Measurements from ENCODE around the gene UNC13C.

The UNC13C gene

DNA sequence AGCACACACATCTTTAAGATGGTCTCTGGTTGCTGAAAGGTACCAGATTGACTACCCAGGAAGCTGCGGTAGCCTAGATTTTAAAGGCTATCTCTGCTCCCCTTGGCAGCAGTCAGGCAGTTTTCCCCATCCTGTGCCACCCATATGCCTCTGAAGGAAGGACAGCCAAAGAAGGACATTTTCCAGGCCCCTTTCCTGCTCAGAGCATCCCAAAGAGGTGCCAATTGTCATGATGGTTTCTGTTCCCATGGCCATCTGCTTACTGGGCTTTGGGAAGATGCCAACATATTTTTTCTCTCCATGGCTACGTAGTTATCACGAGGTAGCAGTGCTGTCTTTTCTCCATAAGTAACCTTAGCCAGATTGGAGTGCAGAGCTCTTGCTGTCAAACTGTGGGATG is 39.7 kb downstream of the UNC13C start:
- DNase-seq (ENCODE audit: low read depth in 2 of 3, low spot score in 2 of 3) = no peak

DNA sequence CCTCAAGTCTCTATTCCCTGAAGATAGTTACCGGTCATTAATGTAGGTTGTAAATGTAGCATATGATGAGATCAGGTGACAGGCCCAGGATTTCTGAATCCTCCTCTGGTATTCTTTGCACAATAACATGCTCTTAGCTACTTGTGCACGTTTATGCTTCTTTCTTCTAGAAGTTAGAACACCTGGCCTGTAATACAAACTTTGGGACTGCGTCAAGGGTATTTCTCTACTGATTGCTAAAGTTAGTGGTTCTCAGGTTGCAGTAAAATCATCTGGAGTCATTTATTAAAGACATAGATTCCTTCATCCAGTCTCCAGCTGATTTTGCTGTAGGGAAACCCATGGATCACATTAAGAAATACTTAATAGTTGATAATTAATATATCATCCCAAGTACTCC is 48.0 kb downstream of the UNC13C start:
- DNase-seq (ENCODE audit: low read depth in 2 of 3, low spot score in 2 of 3) = no peak

DNA sequence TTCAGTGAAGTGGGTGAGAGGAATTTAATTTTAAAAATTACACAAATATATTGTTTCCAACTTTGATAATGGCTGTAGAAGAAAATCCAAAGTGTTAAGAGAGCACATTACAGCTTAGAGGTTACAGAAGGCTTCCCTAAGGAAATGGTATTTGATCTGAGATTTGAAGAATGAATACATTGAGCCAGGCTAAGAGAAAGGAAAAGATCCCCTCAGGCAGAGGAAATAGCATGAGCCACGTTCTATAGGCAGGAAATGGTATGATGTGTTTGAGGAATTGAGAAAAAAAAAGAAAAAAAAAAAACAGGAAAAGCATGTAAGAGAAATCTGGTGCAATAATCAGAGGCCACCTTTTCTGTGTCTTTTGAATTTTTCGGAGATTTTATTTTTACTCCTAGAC is 48.6 kb downstream of the UNC13C start:
- DNase-seq (ENCODE audit: low read depth in 2 of 3, low spot score in 2 of 3) = no peak

DNA sequence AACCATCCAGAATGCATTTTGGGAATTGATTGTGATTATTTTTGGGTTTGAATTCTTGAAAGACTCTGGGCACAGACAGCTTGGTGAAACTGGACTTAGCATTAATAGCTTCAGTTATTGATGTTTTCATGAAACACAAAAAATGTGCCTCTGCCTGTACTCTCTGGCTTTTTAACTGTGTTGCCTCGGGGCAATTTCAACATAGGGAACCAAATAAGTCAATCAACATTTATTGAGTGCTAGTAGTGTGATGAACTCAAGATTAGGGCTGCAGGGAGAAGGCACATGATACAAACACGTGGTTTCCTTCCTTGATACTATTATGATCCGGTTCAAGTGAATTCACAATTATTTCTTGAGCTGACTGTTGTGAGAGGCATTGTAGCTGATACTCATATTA is 50.8 kb downstream of the UNC13C start:
- DNase-seq (ENCODE audit: low read depth in 2 of 3, low spot score in 2 of 3) = no peak

DNA sequence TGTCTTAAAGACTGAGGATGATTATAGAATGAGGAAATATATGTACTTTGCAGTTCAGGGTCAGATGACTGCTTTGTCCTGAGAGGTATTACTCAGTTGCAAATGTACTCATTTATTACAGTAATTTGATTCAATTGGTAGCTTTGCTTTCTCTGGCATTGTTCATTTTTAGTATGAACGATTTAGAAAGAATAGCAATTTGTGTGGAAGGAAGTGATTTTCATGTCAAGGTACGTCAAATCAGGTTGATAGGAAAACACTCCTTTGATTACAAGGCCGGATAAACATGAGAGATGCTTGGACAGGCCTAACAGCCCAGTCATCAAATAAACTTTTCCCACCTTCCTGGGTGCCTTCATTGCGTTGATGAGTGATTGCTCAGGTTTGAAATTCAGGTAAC is 53.8 kb downstream of the UNC13C start:
- DNase-seq (ENCODE audit: low read depth in 2 of 3, low spot score in 2 of 3) = no peak

DNA sequence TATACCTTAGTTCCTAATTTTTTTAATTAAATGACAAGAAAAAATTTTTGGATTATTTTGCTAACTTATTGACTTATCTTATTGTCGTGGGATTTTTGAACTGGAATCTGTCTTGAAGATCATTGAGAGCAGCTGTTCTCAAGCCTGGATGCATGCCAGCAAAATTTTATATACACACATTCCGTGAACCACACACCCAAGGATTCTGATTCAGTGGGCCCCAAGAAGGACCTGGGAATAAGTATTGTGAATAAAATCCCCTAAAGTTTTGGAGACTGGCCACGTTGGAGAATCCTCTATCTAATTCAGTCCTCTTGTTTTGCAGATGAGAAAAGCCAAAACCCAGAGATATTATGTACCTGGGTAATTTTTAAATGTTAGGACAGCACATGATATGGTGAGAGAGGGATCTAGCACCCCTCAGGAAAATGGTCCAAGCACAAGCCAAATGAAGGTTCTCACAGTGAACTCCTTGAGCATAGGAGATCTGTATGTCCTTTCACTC is 55.2 kb downstream of the UNC13C start:
- no peak for DNase-seq (ENCODE audit: low read depth in 2 of 3, low spot score in 2 of 3)

DNA sequence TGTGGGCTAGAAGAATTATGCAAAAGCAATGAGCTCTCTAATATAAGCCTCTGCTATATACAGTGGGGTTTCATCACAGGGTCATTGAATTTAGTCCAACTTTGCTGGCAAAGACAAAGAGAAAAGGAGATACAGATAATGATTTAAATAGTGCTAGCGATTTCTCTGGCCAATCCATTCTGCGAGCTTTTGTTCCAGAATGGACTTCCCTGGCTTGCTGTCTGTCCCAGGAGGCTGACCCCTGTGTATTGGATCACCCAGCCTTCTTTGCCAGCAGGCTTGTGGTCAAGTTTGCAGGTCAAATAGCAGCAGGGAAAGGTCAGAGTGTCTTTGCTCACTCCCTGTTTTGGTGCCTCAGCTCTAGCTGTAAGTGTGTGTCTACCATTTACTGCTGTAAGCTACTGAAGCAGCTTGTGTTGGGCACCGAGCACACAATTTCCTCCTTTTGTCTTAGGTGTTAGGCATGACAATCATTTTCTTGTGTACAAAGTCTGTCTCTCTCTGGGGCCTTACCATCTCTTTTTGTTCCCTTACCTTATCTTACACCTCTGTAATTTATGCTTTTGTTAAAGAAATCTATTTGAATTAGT is 55.7 kb downstream of the UNC13C start:
- DNase-seq (ENCODE audit: low read depth in 2 of 3, low spot score in 2 of 3) = no peak

DNA sequence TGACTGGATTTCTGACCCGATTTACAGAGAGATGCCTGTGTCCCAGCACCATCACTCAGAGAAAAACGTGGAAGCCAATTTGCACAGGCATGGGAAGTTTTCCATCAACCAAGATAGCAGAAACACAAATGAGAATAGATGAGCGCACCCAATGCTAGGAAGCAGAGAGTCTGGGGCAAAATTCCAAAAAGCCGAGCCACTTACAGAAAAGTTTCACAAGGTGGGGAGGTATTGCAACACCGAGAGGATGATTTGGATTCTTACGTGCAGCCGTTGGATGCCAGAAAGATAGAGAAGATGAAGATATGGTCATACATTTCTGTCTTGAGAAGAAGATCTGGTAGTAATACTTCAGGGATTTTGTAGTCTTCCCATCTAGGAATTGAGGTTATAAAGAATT is 57.4 kb downstream of the UNC13C start:
- no peak for DNase-seq (ENCODE audit: low read depth in 2 of 3, low spot score in 2 of 3)

DNA sequence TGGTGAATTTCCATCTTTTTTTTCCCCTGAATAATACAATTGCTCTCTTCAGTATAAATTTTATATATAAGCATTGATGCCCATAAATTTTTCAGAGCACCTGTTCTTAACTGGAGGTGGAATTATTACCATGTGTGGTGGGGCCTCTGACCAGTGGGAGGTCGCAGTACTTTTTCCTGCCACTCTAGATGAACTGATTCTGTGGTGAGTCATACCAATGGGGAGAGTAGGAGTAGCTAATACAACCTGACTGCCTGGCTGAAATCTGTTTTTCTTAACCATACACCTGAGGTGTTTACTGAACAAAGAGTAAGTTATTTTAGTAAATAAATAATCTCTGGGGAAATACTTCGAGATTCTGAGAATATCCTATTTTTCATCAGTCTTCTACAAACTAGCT is 67.2 kb downstream of the UNC13C start:
- DNase-seq (ENCODE audit: low read depth in 2 of 3, low spot score in 2 of 3) = no peak

DNA sequence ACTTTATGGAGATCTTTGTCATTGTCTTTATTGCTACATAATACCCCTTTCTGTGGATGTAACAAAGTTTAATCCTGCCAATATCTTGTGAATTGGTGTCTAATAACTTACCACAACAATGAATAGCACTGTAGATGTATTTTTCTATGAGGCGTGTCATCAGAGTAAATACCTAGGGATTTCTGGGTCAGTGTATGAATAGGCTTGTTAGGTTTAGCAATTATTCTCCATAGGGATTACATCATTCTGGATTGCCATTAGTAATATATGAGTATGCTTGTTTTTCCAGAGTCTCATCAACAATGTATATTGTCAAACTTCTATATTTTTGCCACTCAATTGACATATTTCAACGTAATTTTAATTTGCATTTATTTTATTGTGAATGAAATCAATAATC is 67.9 kb downstream of the UNC13C start:
- DNase-seq (ENCODE audit: low read depth in 2 of 3, low spot score in 2 of 3) = no peak

DNA sequence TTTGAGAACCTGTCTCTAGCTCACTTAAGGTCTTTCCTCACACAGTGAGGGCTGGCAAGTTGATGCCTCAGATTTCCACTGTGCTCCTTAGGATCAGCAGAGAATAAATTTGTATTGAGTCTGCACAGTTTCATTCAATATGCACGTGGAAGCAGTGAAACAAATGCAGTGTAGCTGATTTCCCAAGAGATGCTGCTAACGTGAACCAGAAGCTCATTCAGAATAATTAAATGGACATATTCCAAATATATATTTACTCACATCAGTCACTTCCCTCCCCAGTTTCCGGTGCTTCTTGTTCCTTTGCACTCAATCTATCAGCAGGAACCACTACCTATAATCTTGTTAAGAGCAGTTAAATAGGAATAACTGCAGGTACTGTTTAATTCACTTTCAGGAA is 86.1 kb downstream of the UNC13C start:
- no peak for DNase-seq (ENCODE audit: low read depth in 2 of 3, low spot score in 2 of 3)

DNA sequence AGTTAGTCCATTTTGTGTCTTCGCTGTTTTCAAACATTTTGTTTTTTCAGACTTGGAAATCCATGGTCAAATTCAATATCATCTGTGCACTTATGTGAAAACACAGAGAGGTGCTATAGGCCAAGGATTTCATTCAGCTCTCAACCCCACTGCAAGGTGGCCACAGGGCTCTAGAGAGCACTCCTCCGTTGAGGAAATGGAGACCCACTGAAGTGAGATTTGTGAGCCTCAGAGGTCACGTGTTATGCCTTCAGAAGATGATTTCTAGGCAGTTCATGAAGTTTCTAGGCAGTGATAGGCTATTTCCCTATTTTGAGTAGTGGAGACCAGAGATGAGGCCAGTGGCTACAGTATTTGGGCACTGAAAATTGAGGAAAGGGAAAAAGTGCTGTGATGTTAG is 88.2 kb downstream of the UNC13C start:
- no peak for DNase-seq (ENCODE audit: low read depth in 2 of 3, low spot score in 2 of 3)

DNA sequence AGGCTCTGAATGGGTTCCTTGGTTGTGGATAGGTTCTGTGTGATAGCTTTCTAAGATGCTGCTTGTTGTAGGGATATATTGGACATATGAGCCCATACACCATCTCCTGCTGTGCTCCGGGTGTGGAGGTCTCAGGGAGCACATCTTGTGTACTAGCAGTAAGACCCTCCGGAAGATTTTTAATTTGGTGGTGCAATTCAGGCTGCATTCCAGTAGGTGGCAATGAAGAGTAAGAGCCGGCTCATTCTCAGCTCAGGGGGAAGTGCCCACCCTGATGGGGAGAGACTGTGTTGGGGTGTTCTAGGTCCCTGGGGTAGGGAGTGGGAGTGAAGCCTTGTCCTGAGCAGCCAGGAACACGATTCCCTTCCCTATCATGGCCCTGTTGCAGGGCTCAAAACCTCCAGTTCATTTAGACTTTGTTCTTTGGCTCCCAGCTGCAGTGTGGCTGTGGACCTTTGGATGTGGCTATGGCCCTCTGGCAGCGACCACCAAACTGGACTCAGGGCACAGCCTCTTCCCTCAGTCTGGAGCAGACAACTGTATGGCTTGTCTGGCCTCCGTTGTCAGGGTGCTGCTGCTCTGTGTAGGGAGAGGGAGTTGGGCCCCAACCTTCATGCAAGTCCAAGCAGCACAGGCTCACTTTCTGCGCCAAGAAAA is 104.7 kb downstream of the UNC13C start:
- DNase-seq (ENCODE audit: low read depth in 2 of 3, low spot score in 2 of 3) = peak in 2 of 3 experiments; percentile 0 to 2

DNA sequence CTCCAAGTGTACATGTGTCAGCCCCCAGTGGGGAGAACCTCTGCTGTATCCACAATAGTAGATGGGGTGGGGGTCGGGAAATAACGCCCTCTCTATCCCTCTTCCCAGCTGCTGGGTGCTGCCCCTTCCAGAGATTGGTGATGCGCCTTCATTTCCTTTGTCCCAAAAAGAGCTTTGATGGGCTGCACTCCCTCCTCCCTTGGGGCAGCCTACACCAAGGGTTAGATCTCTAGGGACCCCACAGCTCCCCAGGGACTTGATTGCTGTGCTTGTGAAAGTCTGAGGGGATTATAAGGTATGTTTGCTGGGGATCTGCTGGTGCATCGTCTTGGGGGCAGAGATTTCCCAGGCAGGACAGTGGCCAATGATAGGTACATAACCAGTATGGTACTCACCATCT is 105.3 kb downstream of the UNC13C start:
- no peak for DNase-seq (ENCODE audit: low read depth in 2 of 3, low spot score in 2 of 3)

DNA sequence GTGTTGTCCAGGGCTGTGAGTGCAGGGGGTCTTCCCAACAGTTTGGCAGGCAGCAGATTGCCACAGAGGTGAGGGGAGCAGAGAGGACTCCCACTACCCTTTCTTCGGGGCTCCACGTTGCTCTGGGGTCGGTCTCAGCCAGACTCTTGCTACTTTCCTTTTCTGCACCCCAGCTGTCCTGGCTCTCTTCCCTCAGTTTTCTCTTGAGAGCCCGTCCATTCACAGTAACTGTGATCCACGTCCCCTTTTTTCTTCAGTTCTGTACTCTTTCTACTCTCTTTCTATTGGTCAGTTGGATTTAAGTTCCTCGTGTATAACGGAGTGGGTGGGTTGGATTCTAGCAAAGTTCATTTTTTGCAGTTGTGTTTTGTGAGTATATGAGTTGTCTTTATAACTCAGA is 105.8 kb downstream of the UNC13C start:
- DNase-seq (ENCODE audit: low read depth in 2 of 3, low spot score in 2 of 3) = no peak

DNA sequence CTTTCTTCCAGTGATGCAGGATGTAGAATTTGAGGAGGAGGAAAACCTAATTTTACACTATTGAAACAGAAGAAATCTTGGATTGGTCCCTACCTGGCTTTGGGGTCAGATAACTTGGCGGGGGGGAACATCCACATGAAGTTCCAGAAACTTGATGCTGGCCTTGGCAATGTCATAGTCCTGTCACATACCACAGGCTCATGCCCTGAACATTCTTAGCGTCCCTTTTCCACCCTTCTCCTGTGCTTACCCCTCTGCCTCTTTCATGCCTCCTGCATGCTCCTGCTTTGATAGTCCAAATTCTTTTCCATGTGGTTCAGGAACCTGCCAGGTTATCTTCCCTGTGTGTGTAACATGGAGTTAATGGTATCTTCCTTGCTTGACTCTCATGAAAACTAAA is 110.6 kb downstream of the UNC13C start:
- DNase-seq (ENCODE audit: low read depth in 2 of 3, low spot score in 2 of 3) = no peak

DNA sequence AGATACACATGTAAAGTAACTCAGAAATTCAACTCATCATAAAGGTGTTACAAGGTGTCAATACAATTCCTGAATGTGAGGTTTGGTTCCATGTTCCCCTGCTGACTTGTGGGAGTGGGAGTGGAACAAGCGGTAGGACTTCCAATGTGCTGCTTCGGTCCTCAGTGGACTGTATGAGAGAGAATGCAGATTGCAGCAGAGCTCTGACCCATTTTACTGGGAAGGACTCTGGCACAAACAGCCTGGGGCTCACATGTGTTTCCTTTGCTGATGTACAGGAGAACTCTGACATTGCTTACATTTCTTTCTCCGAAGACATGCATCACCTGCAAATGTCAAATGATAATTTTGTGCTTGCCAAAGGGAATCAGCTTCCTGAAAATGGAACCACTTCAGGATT is 111.5 kb downstream of the UNC13C start:
- DNase-seq (ENCODE audit: low read depth in 2 of 3, low spot score in 2 of 3) = no peak

DNA sequence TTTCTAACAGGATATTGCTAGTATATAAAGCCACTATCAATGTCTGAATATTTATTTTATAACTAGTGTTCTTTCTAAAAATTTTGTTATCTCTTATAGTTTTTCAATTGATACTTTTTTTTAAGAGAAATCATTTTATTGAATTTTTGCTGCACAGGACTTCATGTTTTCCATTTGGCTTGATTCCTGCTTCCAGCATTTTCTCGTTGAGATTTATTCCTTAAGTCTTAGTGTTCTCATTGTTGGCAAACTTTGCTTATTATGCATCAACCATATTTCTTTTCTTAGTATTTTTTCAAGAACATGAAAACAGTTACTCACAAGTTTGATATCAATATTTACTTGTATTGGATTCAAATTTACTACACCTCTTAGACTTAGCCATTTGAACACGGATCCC is 113.4 kb downstream of the UNC13C start:
- DNase-seq (ENCODE audit: low read depth in 2 of 3, low spot score in 2 of 3) = no peak

DNA sequence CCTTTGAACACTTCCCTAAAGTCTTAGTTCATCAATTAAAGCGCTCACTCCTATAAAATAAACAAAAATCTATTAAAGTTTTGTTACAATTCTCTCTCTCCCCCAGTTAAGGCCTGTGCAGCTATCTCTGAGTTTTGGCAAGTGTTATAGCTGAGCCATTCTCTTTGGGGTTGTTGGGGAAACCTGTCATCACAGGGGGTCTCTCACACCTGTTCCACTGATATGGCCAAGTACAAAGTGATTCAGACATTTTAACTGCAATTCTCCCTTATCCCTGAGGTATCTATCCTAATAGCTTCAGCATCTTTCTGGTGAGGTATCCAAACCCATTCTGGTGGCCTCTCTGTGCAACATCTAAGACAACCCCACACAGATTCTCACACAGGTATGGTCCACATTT is 116.4 kb downstream of the UNC13C start:
- DNase-seq (ENCODE audit: low read depth in 2 of 3, low spot score in 2 of 3) = no peak

DNA sequence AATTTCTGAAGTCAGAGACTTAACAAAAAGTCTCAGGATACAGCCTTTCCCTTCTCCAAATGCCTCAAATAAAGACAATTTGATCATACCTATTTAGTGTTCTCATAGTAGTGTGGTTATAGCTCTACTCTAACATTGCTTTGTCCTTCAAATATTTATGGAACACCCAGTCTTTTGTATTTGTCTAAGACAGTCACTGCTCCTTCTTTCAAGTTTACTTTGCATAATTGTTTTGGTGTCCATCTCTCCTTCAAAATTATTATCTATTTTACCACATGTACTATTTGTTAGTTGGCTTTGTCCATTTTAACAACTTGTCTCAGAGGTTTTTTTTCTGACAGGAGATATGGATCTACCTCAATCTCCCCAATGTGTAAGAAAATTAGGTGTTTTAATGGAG is 118.8 kb downstream of the UNC13C start:
- DNase-seq (ENCODE audit: low read depth in 2 of 3, low spot score in 2 of 3) = no peak

DNA sequence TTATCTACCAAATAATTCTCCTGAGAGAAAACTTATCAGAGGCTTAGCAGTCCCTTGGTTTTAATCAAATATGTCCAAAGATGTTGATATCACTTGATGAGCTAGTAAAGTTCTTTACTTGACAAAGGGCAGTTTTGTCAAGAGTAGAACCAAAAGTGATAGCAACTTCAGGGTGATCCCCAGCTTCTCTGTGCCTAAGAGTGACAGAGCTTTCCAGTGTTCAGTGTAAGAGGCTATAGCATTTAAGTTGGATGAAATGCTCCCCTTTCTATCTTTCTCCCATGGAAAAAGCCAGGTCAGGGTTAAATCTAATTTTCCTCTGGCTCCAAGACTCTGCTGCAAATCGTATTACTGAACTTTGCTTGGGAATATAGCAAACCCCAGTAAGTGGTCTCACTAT is 120.8 kb downstream of the UNC13C start:
- DNase-seq (ENCODE audit: low read depth in 2 of 3, low spot score in 2 of 3) = no peak

DNA sequence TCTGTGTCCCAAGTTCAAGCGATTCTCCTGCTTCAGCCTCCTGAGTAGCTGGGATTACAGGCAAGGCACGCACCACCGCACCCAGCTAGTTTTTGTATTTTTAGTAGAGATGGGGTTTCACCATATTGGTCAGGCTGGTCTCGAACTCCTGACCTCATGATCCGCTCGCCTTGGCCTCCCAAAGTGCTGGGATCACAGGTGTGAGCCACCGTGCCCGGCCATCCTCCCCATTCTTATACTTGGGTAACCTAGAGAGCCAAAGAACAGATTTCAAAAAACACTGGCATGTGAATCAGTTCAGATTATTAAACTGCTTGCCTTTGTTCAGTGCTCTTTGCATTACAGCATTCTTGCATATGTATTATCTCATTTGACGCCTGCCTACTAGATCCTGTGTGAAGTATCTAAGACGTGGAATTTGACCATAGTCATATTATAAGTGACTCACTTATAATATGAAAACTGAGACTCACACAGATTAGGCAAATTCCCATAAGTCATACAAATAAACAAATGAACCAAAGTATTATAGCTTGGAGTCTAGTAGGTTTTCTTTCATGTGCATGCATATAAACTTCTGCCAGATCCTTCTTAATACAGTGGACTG is 123.5 kb downstream of the UNC13C start:
- DNase-seq (ENCODE audit: low read depth in 2 of 3, low spot score in 2 of 3) = no peak

DNA sequence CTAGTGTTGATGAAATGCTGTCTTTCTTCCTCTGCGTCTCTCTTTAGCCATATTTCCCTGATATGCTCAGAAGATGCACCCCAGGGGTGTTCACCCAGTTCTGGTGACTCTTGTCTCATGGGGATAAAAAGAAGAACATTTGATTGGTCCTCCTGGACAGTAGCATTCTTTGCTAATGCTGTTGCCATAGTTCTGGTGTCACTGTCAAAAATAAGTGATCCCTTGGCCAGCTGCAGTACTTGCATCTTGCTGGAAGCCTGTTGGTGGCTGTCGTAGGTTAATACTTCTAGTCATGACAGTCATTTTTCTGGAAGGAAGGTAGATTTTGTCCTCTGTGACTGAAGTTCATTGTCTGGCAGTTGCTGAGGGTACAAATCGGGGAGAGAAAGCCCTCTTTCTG is 124.5 kb downstream of the UNC13C start:
- DNase-seq (ENCODE audit: low read depth in 2 of 3, low spot score in 2 of 3) = no peak
